HAP-1 (cell line): Measurements from ENCODE around the gene SMURF2.

Experiments used
- DNase-seq, 2 experiments: peaks; one replicate each; pipeline ENCODE4 v3.0.0-alpha.2; 2016 to 2020; ENCODE audit warnings: low spot score in 2 of 2
- H3K27me3 ChIP-seq: fragments of 250-450 bp; sonication (Bioruptor Pico); 2 replicates; pipeline ENCODE4 v1.5.1; 2020; ENCODE audit warnings: low read depth, mild to moderate bottlenecking, moderate library complexity
- H3K36me3 ChIP-seq: fragments of 250-450 bp; sonication (Bioruptor Pico); replicated peaks from 2 replicates; pipeline ENCODE4 v1.5.1; 2020; ENCODE audit warnings: mild to moderate bottlenecking
- H3K4me1 ChIP-seq: fragments of 250-450 bp; sonication (Bioruptor Pico); 2 replicates; pipeline ENCODE4 v1.5.1; 2020; ENCODE audit warnings: mild to moderate bottlenecking
- H3K4me3 ChIP-seq: fragments of 250-450 bp; sonication (Bioruptor Pico); 2 replicates; pipeline ENCODE4 v1.5.1; 2020; ENCODE audit warnings: mild to moderate bottlenecking, moderate library complexity
- H3K9me3 ChIP-seq: fragments of 250-450 bp; sonication (Bioruptor Pico); 2 replicates; pipeline ENCODE4 v1.5.1; 2020; ENCODE audit warnings: mild to moderate bottlenecking, moderate library complexity
- in situ Hi-C: fragments of 300-500 bp; cut with MboI; formaldehyde crosslinking; loops from 3 replicates; pipeline ENCODE4 v1.14.3; 2020; ENCODE audit warnings: low sequenced_read_pairs, inconsistent platforms, mixed read lengths

SMURF2 gene

DNA sequence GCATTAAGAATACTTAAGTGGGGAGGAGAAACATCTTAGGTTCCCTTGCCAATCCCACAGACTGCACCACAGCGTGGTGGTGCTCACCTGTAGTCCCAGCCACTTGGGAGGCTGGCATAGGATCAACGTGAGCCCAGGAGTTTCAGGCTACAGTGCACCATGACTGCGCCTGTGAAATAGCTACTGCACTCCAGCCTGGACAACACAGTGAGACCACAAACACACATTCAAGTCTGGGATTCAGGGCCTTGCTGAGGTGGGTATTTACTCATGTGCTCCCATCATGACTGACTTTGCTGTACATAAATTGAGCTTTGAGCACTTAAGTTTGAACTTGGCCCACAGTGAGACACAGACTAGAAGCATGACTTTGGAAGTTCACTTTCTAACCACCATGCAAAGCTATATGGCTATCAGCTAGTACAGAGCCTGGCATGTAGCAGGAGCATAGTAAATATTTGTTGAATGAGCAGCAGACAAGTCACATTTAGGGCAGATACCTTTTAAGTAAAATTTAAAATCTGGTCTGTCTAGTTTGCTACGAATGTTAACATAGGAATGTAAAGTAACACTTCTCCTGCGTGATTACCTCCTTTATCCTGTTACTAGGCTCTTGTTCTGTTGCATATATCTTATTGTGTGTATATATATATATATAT, 121.9 kb downstream of the SMURF2 start:
- Histone ChIP-seq H3K4me1 (no peaks in the 10 kb centered on the region), H3K27me3 (no peaks in the 10 kb centered on the region), H3K36me3 (peaks cover 57% of the 10 kb centered on the region), H3K9me3 (no peaks in the 10 kb centered on the region), H3K4me3 (no peak overlapping the region)
- in situ Hi-C loops = no loop called here
- DNase-seq = no peak

DNA sequence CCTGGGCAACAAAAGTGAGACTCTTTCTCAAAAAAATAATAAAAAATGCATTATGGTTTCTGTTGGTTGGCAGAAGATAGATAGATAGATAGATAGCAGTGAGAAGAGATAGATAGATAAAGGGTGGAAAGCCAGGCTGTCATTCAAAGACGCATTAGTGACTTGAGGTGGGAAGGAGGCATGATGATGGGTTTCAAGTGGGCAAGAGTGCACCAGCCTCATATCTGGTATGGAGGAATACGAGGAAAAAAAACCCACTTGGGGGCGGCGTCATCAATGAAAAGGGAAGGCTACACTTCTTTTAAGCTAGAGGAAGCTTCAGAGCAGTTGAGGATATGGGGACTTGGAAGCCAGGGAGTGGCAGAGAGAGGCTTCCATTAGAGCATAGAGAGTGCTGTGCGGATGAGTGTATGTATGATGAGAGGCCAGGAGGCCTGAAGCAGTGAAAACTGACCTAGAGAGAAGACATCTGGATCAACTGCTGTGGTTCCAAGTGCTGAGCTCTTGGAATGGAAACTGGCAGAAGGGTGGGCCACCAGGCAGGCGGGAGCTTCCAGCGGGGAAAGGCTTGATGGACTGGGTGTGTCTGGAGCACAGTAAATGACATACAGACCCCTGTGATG, 123.5 kb downstream of the SMURF2 start:
- Histone ChIP-seq H3K36me3 (peaks cover 70% of the 10 kb centered on the region), H3K27me3 (no peaks in the 10 kb centered on the region), H3K9me3 (no peaks in the 10 kb centered on the region), H3K4me3 (no peak overlapping the region), H3K4me1 (no peaks in the 10 kb centered on the region)
- DNase-seq = no peak
- in situ Hi-C loops = no loop called here

DNA sequence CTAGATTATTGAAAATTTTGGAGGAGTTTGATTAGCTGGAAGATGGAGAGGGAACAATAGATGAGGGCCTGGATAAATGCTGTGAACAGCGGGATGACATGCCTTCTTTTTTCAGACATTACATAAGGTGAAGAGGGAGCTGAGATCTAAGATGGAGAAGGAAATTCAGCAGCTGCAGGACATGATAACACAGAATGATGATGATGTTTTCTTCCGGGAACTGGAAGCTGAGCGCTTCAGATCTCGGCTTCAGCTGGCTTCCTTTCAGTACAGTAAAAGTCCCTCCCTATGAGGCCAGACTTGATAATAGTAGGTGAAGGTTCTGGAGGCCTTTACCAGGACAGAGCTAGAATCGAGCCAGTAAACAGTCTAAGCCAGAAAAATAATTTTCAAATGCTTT, 124.6 kb downstream of the SMURF2 start:
- Histone ChIP-seq H3K4me3 (no peak overlapping the region), H3K36me3 (peaks cover 81% of the 10 kb centered on the region), H3K4me1 (no peaks in the 10 kb centered on the region), H3K9me3 (no peaks in the 10 kb centered on the region), H3K27me3 (no peaks in the 10 kb centered on the region)
- no peak for DNase-seq
- in situ Hi-C loops = no loop called here

DNA sequence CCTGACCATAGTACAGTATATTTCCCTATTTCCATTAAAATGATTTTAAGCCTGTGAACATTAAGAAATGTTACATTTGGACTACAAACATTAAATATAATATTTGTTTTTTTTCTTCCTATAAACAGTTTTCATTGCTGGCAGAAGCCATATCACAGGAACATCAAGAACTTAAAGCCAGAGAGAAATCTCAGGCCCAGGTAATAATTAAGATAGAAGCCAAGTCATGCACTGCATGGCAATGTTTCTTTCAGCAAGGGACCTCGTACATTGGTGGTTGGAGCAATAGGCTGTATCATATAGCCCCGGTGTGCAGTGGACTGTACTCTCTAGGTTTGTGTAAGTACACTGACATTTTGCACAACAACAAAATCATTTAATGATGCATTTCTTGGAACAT, 125.2 kb downstream of the SMURF2 start:
- Histone ChIP-seq H3K27me3 (no peaks in the 10 kb centered on the region), H3K36me3 (peaks cover 85% of the 10 kb centered on the region), H3K9me3 (no peaks in the 10 kb centered on the region), H3K4me1 (no peaks in the 10 kb centered on the region), H3K4me3 (no peak overlapping the region)
- DNase-seq = no peak
- in situ Hi-C loops = no loop called here

DNA sequence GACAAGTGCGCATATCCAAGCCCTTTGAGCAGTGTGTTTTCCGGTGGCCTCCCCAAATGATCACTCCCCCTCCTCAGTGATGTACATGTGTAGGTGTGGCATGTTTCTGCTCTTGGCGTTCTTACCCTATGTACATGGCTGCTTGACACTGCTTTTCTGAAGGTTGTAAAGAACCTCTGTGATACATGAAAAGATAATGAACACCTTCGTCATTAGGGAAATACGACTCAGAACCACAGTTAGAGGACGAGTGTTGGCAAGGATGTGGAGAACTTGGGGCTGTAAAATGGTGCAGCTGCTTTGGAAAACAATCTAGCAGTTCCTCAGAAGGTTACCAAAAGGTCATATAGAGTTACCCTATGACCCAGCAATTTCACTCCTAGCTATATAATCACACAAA, 126.8 kb downstream of the SMURF2 start:
- no peaks in the 10 kb centered on the region for H3K9me3 ChIP-seq
- H3K4me1 ChIP-seq = no peaks in the 10 kb centered on the region
- no peaks in the 10 kb centered on the region for H3K27me3 ChIP-seq
- in situ Hi-C loops = no loop called here
- no peak overlapping the region for H3K4me3 ChIP-seq
- peaks cover 94% of the 10 kb centered on the region for H3K36me3 ChIP-seq
- DNase-seq = no peak

DNA sequence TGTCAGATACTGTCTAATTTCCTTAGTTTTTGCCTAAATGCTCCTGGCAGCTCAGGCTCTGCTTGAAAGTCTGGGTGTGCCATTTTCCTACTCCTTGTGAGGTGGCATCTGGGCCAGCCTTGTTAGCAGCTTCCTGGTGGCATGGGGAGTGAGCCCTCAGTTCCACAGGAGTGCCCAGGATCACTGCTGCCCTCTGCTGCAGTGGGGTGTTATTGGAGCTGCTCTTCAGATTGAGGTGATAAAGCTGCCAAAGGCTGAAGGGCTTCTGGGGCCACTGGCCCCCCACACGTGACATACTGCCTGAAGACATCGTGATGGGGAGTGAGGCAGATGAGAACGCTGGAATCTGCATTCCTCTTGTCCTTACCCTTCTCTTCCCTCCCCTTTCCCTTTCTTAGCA, 127.9 kb downstream of the SMURF2 start:
- in situ Hi-C loops = no loop called here
- Histone ChIP-seq H3K4me3 (no peak overlapping the region), H3K4me1 (no peaks in the 10 kb centered on the region), H3K9me3 (no peaks in the 10 kb centered on the region), H3K36me3 (peaks cover 95% of the 10 kb centered on the region), H3K27me3 (no peaks in the 10 kb centered on the region)
- DNase-seq = no peak

DNA sequence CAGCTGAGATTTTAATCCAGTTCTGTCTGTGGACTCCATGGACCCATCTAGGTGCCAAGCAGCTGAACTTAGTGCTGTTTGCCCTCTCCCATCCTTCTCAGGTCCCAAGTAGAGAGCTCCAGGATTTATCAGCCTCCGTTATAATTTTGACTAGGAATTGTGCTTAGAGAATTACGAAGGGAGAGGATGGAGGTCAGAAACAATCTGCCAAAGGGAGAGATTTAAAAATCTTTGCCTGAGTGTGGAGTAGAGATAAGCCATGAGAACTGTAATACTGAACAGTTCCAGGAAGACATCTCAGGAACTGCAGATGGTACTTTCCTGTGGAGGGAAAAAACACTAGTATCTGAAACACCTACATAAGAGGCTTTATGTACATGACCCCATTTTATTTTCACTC, 128.3 kb downstream of the SMURF2 start:
- H3K27me3 ChIP-seq = no peaks in the 10 kb centered on the region
- no peaks in the 10 kb centered on the region for H3K4me1 ChIP-seq
- H3K9me3 ChIP-seq = no peaks in the 10 kb centered on the region
- in situ Hi-C loops = no loop called here
- H3K4me3 ChIP-seq = no peak overlapping the region
- H3K36me3 ChIP-seq = peaks cover 97% of the 10 kb centered on the region
- no peak for DNase-seq

DNA sequence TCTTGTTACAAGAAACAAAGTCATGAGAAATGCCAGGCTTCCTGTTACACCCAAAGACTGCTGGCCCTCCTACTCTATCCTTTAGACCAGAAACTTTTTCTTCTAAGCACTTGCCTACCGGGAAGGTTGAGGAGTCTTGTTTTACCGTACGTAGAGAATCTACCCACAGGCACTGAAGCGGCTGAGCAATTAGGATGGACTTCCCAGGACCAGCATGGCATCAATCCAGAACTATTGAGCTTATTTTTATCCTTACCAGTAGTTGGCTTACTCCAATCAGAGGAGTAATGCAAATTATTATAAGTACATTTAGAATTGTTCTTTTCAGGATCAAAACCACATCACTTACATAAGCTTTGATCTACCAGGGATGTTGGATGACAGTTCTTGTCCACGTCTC, 129.7 kb downstream of the SMURF2 start:
- Histone ChIP-seq H3K36me3 (peaks cover 93% of the 10 kb centered on the region), H3K27me3 (no peaks in the 10 kb centered on the region), H3K4me3 (no peak overlapping the region), H3K4me1 (no peaks in the 10 kb centered on the region), H3K9me3 (no peaks in the 10 kb centered on the region)
- no peak for DNase-seq
- in situ Hi-C loops = no loop called here

DNA sequence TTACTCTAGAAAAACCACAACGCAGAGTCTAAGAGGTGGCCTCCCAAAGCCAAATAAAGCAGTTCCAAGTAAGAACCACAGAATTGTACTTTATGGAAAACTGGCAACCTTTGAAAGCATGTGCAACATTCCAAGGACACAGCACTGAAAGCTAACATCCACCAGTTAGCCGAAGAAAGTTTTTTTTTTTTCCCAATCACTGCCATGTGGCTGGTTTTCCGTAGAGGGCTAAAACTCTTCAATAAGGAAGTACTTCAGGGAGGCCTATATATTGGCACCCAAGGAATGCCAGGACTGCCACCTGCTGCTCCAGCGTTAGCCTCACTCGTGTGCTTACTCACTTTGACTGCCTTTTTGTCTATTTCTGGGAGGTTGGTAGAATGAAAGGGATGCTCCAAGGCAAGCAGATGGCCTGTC, 130.1 kb downstream of the SMURF2 start:
- in situ Hi-C loops = no loop called here
- H3K36me3 ChIP-seq = peaks cover 93% of the 10 kb centered on the region
- no peaks in the 10 kb centered on the region for H3K27me3 ChIP-seq
- H3K4me3 ChIP-seq = no peak overlapping the region
- no peaks in the 10 kb centered on the region for H3K9me3 ChIP-seq
- H3K4me1 ChIP-seq = no peaks in the 10 kb centered on the region
- no peak for DNase-seq

DNA sequence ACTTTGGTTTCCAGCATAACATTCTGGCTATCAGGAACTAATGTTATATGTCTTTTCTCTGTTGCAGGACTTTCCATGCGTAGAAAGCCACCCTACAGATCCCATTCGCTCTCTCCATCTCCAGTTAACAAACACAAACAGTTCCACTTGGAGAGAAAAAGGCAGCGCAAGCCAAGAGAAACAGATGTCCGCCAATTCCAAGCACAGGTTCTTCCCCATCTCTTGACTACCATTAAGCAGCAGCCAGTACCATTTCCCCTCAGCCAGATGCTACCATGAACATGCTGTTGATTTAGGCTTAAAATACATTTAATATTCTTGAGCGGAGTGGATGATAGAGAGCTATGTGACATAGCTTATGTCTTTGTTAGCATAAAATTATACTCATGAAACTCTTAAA, 132.9 kb downstream of the SMURF2 start:
- H3K36me3 ChIP-seq = peaks cover 93% of the 10 kb centered on the region
- H3K27me3 ChIP-seq = no peaks in the 10 kb centered on the region
- H3K9me3 ChIP-seq = no peaks in the 10 kb centered on the region
- no peak for DNase-seq
- in situ Hi-C loops = no loop called here
- no peaks in the 10 kb centered on the region for H3K4me1 ChIP-seq
- no peak overlapping the region for H3K4me3 ChIP-seq

DNA sequence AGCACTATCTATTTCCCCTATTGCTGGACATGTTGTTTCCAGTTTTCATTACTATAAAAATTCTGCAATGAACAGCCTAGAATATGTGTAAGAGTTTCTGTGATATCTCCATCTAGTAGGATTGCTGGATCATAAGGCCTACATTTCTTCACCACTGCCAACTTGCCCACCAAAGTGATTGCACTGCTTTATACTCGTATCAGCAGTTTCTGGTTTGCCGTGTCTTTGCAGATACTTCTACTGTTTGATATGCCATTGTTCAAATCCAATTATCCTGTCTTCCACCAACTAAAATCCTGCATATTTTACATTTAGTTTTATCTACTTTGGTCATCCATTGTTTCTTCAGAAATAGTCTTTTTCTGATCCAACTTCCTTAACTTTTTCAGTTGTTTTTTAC, 134.2 kb downstream of the SMURF2 start:
- in situ Hi-C loops = no loop called here

DNA sequence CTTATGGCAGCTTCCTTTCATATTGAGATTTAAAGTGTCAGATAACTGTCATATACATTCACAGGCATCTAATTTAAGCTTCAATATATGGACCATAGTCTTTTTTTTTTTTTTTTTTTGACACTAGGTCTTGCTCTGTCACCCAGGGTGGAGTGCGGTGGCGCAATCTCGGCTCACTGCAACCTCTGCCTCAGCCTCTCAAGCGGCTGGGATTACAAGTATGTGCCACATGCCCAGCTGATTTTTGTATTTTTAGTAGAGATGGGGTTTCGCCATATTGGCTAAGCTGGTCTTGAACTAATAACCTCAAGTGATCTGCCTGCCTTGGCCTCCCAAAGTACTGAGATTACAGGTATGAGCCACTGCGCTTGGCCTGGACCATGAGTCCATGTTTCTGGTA, 141.7 kb downstream of the SMURF2 start:
- Histone ChIP-seq H3K27me3 (no peaks in the 10 kb centered on the region), H3K36me3 (peaks cover 82% of the 10 kb centered on the region), H3K9me3 (no peaks in the 10 kb centered on the region), H3K4me3 (no peak overlapping the region), H3K4me1 (no peaks in the 10 kb centered on the region)
- in situ Hi-C loops = loop anchor here (25.0 kb wide), 1 partner anchor 708 kb away; no protein-coding TSS in a partner anchor
- no peak for DNase-seq

More for the DNA sequence above, 134.2 kb downstream of the SMURF2 start:
- Histone ChIP-seq H3K9me3 (no peaks in the 10 kb centered on the region), H3K36me3 (peaks cover 90% of the 10 kb centered on the region), H3K4me3 (no peak overlapping the region), H3K27me3 (no peaks in the 10 kb centered on the region), H3K4me1 (no peaks in the 10 kb centered on the region)
- DNase-seq = no peak

DNA sequence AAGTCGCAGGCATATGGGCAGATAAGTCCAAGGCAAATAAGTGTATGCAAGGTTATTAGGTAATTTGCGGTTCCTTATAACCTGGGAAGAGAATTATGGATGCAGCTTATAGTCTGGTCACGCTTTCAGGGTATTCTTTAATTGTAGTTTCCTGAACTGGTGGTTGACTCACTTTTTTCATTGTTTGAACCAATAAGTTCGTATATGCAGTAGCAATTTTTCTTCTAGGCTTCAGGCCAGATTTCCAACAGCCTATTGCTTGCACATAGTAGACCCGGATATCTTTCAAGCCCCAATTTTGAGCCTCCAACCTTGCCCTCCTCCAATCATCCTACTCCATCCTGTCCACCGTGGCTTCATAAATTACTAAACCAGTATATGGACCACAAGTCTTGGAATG, 142.5 kb downstream of the SMURF2 start:
- Histone ChIP-seq H3K27me3 (no peaks in the 10 kb centered on the region), H3K4me1 (no peaks in the 10 kb centered on the region), H3K9me3 (no peaks in the 10 kb centered on the region), H3K4me3 (no peak overlapping the region), H3K36me3 (peaks cover 82% of the 10 kb centered on the region)
- DNase-seq = no peak
- in situ Hi-C loops = loop anchor here (25.0 kb wide), 1 partner anchor 707 kb away; no protein-coding TSS in a partner anchor

DNA sequence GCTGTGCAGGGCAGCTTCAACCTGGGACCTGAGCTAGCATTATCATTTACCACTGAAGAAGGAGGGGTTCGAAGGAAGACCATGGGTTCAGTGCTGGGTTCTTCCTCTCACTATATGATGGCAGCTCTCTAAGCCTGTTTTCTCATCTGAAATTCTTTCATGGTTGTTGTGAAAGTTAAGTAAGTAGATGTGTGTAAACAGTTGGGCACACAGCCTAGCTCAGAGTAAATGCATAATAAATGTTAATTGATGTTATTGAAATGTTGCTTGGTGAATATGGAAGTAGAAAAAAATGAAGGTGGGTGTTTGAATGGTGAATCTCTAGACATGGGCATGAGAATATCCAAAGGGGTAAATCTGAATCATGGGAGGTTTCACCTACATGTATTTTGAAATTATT, 146.3 kb downstream of the SMURF2 start:
- Histone ChIP-seq H3K36me3 (peaks cover 90% of the 10 kb centered on the region), H3K4me3 (no peak overlapping the region), H3K27me3 (no peaks in the 10 kb centered on the region), H3K9me3 (no peaks in the 10 kb centered on the region), H3K4me1 (peaks cover 5% of the 10 kb centered on the region)
- in situ Hi-C loops = loop anchor here (25.0 kb wide), 1 partner anchor 704 kb away; no protein-coding TSS in a partner anchor
- DNase-seq = no peak
